Measurements from ENCODE around the gene LRMDA.

LRMDA gene

DNA sequence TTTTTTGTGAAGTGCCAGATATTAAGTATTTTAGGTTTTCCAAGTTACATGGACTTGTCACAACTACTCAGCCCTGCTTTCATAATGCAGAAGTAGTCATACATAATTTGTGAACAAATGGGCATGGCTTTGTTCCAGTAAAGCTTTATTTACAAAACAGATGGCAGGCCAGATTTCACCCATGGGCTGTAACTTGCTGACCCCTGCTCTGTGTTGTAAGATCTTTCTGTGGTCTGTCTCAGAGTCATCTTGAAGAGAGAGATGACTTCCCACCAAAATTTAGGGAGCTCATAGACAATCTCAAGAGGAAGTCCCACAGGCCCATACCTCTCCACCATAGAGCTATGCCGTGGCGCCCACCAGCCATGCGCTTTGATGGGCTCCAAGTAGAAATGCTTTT, 616.1 kb downstream of the LRMDA start:
- no peak for TF ChIP-seq CTCF (IDR thresholded peaks at IDR 0.05)
- Histone ChIP-seq H3K4me1 (no peaks in the 10 kb centered on the region), H3K36me3 (no peaks in the 10 kb centered on the region), H3K9me3 (no peaks in the 10 kb centered on the region), H3K27ac (no peak overlapping the region), H3K4me3 (no peak overlapping the region), H3K27me3 (no peaks in the 10 kb centered on the region)
- intact Hi-C loops (cut with DNase I; ENCODE audit: low total_unique reads) = no loop called here
- no peak for DNase-seq

- no peak for TF ChIP-seq CTCF (IDR thresholded peaks at IDR 0.05)
- no peaks in the 10 kb centered on the region for H3K27me3 ChIP-seq
- DNase-seq = no peak
Observed at GRCh38 chr10:76049581-76050290, 618.3 kb downstream of the LRMDA start.

GRCh38 chr10:76050291-76050625, 618.8 kb downstream of the LRMDA start:
- Histone ChIP-seq H3K4me1 (no peaks in the 10 kb centered on the region), H3K9me3 (no peaks in the 10 kb centered on the region), H3K4me3 (no peak overlapping the region), H3K27ac (no peak overlapping the region), H3K36me3 (no peaks in the 10 kb centered on the region), H3K27me3 (no peaks in the 10 kb centered on the region)
- intact Hi-C loops (cut with DNase I; ENCODE audit: low total_unique reads) = no loop called here
- TF ChIP-seq CTCF (IDR thresholded peaks at IDR 0.05) = no peak
- no peak for DNase-seq

More at GRCh38 chr10:76049581-76050290, 618.3 kb downstream of the LRMDA start:
- no peaks in the 10 kb centered on the region for H3K9me3 ChIP-seq
- H3K4me1 ChIP-seq = no peaks in the 10 kb centered on the region
- intact Hi-C loops (cut with DNase I; ENCODE audit: low total_unique reads) = no loop called here
- no peaks in the 10 kb centered on the region for H3K36me3 ChIP-seq
- H3K4me3 ChIP-seq = no peak overlapping the region
- no peak overlapping the region for H3K27ac ChIP-seq

DNA sequence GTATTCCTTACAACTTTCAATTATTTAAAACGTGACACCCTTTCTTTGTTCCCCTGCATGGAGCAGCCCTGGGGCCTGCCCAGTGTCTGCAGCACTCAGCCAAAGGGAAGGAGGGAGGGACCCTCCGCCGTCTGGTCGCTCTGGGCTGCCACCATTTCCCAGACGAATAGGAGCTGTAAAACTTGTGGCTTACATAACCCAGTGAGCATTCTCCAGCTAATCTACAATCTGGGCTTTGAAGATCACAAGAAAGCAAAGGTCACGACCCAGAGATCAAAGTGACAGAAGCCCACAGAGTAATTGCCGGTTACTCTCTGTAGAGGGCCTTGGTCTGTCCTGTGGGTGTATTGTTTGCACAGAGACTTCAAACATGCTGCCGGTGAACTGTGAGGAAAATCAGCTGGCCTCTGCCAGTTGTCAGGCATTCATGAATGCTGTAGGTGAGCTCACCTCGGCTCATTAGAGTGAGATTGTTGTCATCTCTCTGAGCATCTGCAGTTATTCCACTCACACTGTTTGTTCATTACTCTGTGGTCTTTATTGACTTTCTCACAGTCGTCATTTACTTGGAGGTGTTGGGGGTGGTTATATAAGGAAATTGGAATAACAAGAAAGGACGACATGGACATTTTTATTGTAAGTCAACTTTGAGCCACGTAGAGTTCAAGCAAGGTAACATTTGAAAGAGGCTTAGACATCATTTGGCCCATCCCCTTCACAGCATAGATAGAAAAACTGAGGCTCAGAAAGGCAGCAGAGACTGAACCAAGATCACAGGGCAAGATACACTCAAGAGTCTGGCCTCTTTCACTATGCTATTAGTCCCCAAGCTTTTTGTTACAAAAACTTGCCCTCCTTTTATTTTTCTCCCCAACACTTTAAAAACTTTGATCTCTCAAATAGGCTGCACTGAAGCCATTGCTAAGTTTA, 619.8 kb downstream of the LRMDA start:
- TF ChIP-seq CTCF (IDR thresholded peaks at IDR 0.05) = no peak
- no peaks in the 10 kb centered on the region for H3K36me3 ChIP-seq
- H3K27me3 ChIP-seq = no peaks in the 10 kb centered on the region
- H3K27ac ChIP-seq = no peak overlapping the region
- no peak for DNase-seq
- H3K4me1 ChIP-seq = no peaks in the 10 kb centered on the region
- intact Hi-C loops (cut with DNase I; ENCODE audit: low total_unique reads) = no loop called here
- peaks cover 0 to 8% (median 0%) of the 10 kb centered on the region in 3 donors for H3K9me3 ChIP-seq
- H3K4me3 ChIP-seq = no peak overlapping the region

- H3K36me3 ChIP-seq = no peaks in the 10 kb centered on the region
- peaks cover 0 to 8% (median 0%) of the 10 kb centered on the region in 3 donors for H3K9me3 ChIP-seq
- intact Hi-C loops (cut with DNase I; ENCODE audit: low total_unique reads) = no loop called here
- no peak overlapping the region for H3K4me3 ChIP-seq
- no peak for DNase-seq
- TF ChIP-seq CTCF (IDR thresholded peaks at IDR 0.05) = no peak
- H3K27me3 ChIP-seq = no peaks in the 10 kb centered on the region
- no peak overlapping the region for H3K27ac ChIP-seq
- no peaks in the 10 kb centered on the region for H3K4me1 ChIP-seq
Observed at GRCh38 chr10:76052682-76053503, 621.5 kb downstream of the LRMDA start.

All from tibial artery (tissue), 4 donors.